ENCODE measurements around the gene FRMPD1.

DNA sequence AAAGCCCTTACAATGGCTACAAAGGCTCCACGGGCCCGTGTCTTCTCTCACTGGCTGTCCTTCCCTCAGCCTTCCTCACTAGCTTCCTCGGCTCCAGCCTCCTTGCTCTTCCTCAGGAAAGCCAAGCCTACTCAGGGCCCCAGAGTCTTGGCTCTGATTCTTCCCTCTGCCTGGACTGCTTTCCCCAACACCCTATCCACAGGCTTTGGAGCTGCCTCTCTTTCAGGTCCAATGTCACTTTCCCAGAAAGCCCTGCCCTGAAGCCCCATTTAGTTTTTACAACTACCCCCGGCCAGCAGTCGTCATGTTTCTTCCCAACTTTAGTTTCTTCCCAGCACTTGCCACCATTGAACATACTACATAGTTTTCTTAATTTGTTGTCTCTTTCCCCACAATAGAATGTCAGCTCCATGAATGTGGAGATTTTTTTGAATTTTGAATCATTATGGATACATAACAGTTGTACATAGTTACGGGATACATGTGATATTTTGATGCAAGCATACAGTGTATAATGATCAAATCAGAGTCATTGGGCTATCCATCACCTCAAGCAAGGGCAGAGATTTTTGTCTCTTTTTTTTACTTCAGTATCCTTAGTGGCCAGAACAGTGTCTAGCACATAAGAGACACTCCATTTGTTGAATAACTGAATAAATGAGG lies 40.9 kb upstream of the FRMPD1 start:
- TF ChIP-seq POLR2AphosphoS5 (IDR thresholded peaks at IDR 0.05; ENCODE audit: low read depth), result no peak
- TF ChIP-seq, protein P1, sequence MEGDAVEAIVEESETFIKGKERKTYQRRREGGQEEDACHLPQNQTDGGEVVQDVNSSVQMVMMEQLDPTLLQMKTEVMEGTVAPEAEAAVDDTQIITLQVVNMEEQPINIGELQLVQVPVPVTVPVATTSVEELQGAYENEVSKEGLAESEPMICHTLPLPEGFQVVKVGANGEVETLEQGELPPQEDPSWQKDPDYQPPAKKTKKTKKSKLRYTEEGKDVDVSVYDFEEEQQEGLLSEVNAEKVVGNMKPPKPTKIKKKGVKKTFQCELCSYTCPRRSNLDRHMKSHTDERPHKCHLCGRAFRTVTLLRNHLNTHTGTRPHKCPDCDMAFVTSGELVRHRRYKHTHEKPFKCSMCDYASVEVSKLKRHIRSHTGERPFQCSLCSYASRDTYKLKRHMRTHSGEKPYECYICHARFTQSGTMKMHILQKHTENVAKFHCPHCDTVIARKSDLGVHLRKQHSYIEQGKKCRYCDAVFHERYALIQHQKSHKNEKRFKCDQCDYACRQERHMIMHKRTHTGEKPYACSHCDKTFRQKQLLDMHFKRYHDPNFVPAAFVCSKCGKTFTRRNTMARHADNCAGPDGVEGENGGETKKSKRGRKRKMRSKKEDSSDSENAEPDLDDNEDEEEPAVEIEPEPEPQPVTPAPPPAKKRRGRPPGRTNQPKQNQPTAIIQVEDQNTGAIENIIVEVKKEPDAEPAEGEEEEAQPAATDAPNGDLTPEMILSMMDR (IDR thresholded peaks at IDR 0.05; ENCODE audit: insufficient read depth, low read length), result no peak

All from HL-60 (cell line).